OCI-LY3 (cell line): ENCODE data around the gene TPI1.
"Not testable (repeated sequence)": the region's sequence is repeated elsewhere in the genome, so short reads cannot be mapped to it uniquely, and the experiment has no call there.

ENCODE experiments used
- H2AFZ ChIP-seq: fragments of 200-600, 300-600 bp; shearing (Covaris generic); 2 replicates; pipeline ENCODE4 v1.6.0; 2014; ENCODE audit warnings: antibody characterized with exemption, low read depth, low read length
- H3K27ac ChIP-seq: fragments of 200-600, 300-600 bp; sonication (generic); 2 replicates; pipeline ENCODE4 v1.5.1; 2014; ENCODE audit warnings: mild to moderate bottlenecking, low read length, moderate library complexity, mixed read lengths
- H3K27me3 ChIP-seq: fragments of 200-600, 300-600 bp; sonication (generic); 2 replicates; pipeline ENCODE4 v1.6.1; 2014; ENCODE audit warnings: low read depth, low read length, mixed read lengths
- H3K36me3 ChIP-seq: fragments of 200-600, 300-600 bp; sonication (generic); replicated peaks from 2 replicates; pipeline ENCODE3; 2014; ENCODE audit warnings: low read depth, low read length, mixed read lengths
- H3K4me1 ChIP-seq: fragments of 300-600, 200-600 bp; sonication (generic); 2 replicates; pipeline ENCODE4 v1.6.1; 2014; ENCODE audit warnings: low read length, mixed read lengths
- H3K4me2 ChIP-seq: fragments of 200-600, 300-600 bp; sonication (generic); 2 replicates; pipeline ENCODE4 v1.6.1; 2014; ENCODE audit warnings: low read length, mixed read lengths
- H3K4me3 ChIP-seq: fragments of 300-600, 200-600 bp; sonication (generic); 2 replicates; pipeline ENCODE4 v1.5.1; 2014; ENCODE audit warnings: antibody characterized with exemption, mild to moderate bottlenecking, low read length, moderate library complexity
- H3K79me2 ChIP-seq: fragments of 300-600, 200-600 bp; shearing (Covaris generic); 2 replicates; pipeline ENCODE4 v1.6.1; 2014; ENCODE audit warnings: mild to moderate bottlenecking, low read length, mixed read lengths
- H3K9ac ChIP-seq: fragments of 300-600, 200-600 bp; shearing (Covaris generic); 2 replicates; pipeline ENCODE4 v1.6.0; 2014; ENCODE audit warnings: mild to moderate bottlenecking, low read length, moderate library complexity
- H3K9me3 ChIP-seq: fragments of 200-600, 300-600 bp; shearing (Covaris generic); 2 replicates; pipeline ENCODE4 v1.6.1; 2014; ENCODE audit warnings: low read length, mixed read lengths; ENCODE audit not compliant: insufficient read depth
- H4K20me1 ChIP-seq: fragments of 200-600, 300-600 bp; sonication (generic); 2 replicates; pipeline ENCODE4 v1.6.1; 2016; ENCODE audit warnings: low read length, mixed read lengths; ENCODE audit not compliant: insufficient read depth
- EZH2phosphoT487 ChIP-seq: fragments of 200-600 bp; shearing (Covaris generic); IDR thresholded peaks from 2 replicates; pipeline ENCODE4 v1.6.1; 2018; ENCODE audit warnings: antibody characterized with exemption, mixed run types, low read depth
- TF ChIP-seq, protein P1 (sequence below): fragments of 200-600, 300-600 bp; sonication (generic); IDR thresholded peaks from 2 replicates; pipeline ENCODE4 v1.5.1; 2014; ENCODE audit warnings: antibody characterized with exemption, low read length, low read depth

Gene TPI1

DNA sequence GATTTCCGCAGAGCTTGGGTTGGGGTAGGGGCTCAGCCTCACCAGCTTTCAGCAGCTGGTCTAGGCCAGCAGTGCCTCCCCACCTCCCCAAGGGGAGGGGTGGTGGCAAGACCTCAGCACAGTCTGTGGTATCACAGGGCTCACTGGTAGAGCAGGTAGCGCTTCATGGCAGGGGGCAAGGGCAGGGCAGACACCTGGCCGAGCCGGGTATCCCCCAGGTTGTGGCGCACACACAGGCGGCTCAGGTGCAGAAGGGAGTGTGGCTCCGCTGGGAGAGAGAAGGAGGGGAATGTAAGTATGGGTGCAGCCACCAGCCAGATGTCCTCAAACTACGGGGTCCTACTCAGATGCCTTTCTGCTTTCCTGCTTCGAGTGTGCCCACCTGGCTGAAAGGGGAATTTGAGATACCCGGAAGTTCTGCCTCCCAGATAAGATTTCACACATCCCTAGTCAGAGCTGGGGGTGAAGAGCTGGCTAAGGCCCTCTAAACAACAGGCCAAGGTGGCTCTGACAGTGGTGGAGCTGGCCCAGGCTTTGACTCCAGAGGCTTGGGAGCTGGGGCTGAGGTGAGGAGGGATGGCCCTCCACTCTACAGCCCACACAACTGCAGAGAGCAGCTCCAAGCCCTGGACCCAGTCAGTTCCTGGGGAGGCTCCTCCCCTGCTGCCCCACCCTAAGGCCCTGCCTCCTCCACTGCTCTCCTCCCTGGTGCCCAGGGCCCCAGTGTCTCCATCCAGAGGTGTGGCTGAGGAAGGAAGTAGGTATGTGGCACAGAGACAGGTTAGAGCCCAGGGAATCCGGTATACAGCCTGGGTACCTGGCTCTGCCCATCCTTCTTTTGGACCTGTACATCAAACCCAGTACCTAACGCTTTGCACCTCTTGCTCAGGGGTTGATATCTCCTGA, 4.0 kb downstream of the TPI1 start:
- no peak overlapping the region for H3K9ac ChIP-seq
- no peak for TF ChIP-seq EZH2phosphoT487
- TF ChIP-seq, protein P1, sequence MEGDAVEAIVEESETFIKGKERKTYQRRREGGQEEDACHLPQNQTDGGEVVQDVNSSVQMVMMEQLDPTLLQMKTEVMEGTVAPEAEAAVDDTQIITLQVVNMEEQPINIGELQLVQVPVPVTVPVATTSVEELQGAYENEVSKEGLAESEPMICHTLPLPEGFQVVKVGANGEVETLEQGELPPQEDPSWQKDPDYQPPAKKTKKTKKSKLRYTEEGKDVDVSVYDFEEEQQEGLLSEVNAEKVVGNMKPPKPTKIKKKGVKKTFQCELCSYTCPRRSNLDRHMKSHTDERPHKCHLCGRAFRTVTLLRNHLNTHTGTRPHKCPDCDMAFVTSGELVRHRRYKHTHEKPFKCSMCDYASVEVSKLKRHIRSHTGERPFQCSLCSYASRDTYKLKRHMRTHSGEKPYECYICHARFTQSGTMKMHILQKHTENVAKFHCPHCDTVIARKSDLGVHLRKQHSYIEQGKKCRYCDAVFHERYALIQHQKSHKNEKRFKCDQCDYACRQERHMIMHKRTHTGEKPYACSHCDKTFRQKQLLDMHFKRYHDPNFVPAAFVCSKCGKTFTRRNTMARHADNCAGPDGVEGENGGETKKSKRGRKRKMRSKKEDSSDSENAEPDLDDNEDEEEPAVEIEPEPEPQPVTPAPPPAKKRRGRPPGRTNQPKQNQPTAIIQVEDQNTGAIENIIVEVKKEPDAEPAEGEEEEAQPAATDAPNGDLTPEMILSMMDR = no peak

DNA sequence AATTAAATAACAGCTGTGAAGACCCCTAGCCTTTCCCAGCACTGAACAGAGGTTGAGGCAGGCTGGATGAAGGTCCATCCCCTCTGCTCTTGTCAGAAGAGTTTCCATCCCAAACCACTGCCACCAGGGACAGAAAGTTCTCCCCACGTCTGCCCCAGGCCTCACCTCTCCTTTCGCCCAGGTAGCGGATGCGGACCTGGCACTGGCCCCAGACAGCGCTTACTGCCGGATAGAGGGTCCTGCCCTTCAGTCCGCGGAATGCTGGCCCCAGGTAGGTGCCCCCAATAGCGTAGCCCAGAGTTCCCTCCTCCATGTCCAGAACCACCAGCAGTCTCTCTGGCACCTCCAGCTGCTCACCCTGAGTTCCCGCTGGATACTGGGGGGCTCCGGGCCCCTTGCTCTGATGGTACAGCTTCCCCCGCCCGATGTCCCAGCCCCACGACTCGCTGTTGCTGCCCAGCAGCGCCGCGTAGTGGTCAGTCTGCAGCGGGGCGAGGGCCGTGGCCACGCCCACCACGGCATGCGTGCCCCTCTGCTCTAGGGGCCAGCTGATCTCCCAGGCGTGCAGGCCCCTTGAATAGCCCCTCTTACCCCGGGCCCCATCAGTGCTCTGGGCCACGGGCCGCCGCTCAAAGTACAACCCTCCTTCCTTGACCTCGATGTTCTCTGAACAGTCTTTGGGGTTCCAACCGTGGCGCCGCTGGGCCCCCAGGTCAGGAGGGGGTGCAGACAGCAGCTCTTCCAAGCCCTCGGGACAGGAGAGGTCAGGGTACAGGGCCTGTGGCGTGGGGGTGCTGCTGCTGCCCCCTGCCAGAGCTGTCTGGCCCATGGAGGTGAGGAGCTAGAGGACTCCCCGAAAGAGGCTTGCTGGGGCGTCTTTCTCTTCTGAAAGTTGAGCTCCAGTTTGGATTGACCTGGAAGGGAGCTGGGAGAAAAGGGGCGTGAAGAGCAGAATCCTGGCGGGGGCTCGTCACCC, 5.0 kb downstream of the TPI1 start:
- peak overlapping the region; percentile 79 for H3K4me3 ChIP-seq
- H3K79me2 ChIP-seq = peaks cover 25% of the 10 kb centered on the region
- H3K4me2 ChIP-seq = peak overlapping the region; percentile 99
- no peak for TF ChIP-seq EZH2phosphoT487
- TF ChIP-seq, protein P1 = peak; percentile 79
- peaks cover 36% of the 10 kb centered on the region for H4K20me1 ChIP-seq
- H3K4me1 ChIP-seq = peaks cover 43% of the 10 kb centered on the region
- H2AFZ ChIP-seq = no peak overlapping the region
- peak overlapping the region; percentile 63 for H3K9ac ChIP-seq
- peaks cover 40% of the 10 kb centered on the region for H3K36me3 ChIP-seq
- H3K27ac ChIP-seq = peak overlapping the region; percentile 36
- no peaks in the 10 kb centered on the region for H3K9me3 ChIP-seq
- H3K27me3 ChIP-seq = no peaks in the 10 kb centered on the region

More for the DNA sequence above, 4.0 kb downstream of the TPI1 start:
- Histone ChIP-seq H3K36me3 (peaks cover 36% of the 10 kb centered on the region), H3K4me1 (peaks cover 50% of the 10 kb centered on the region), H3K27ac (peak overlapping the region; percentile 36), H3K4me2 (peak overlapping the region; percentile 99; the same call in 1 of the 2 replicates), H3K27me3 (no peaks in the 10 kb centered on the region), H4K20me1 (peaks cover 36% of the 10 kb centered on the region), H3K4me3 (peak overlapping the region; percentile 79; the same call in 1 of the 2 replicates), H2AFZ (no peak overlapping the region), H3K9me3 (no peaks in the 10 kb centered on the region), H3K79me2 (peaks cover 25% of the 10 kb centered on the region)

DNA sequence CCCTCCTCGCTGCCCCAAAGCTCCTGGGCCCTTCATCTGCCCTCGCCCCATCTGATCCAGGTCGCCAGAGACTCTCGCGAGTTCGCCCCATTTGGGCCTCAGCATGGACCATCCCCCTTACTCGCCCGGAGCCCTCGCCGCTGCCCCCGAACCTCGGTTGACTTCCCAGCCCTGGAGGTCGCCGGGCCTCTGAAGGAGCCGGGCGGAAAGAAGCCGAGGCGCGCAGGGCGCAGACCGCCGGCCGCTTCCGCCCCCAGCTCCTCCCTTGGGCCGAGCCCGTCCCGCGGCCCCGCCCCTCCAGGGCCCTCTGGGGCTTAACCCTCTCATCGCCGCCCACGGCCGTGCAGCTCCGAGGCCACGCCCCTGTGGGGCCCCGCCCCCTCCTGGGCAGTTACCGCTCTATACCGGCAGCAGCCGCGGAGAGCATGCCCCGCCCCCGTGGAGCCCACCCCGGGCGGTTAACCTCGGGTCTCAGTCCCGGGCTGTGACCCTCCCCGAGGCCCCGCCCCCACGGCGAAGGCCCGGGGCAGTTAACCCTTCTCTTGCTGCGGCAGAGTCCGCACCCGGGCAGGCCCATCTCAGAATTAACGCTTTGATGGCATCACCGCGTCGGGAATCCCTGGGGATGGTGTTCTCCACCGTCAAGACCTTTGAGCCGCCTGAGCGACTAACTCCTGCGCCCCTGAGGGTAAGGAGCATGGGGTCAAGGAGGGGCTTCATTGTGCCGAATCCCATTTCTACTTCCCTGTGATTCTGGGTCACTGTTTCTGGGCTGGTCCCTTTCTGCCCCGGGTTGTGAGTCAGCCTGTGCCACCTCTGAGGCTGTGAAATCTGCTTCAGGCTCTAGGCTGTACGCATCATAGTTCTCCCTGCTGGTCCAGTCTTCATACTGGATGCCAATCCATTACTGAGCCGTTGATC, 6.0 kb downstream of the TPI1 start, which contains the start of gene SPSB2:
TSS of gene SPSB2 (minus strand) at position 210 of the 921 bp plus-strand sequence. CDS start 402 bp downstream, outside the sequence.
- Histone ChIP-seq H3K4me1 (peaks cover 43% of the 10 kb centered on the region), H3K27ac (peak within 1 kb of the TSS; percentile 36), H3K36me3 (peaks cover 37% of the 10 kb centered on the region), H3K4me3 (peak within 1 kb of the TSS; percentile 79), H3K79me2 (peaks cover 15% of the 10 kb centered on the region), H3K27me3 (no peaks in the 10 kb centered on the region), H4K20me1 (peaks cover 33% of the 10 kb centered on the region), H3K4me2 (peak within 1 kb of the TSS; percentile 99), H3K9me3 (no peaks in the 10 kb centered on the region), H2AFZ (peak within 1 kb of the TSS; percentile 67; the same call in 1 of the 2 replicates), H3K9ac (peak within 1 kb of the TSS; percentile 63)
- TF ChIP-seq, protein P1 = no peak
- no peak for TF ChIP-seq EZH2phosphoT487

DNA sequence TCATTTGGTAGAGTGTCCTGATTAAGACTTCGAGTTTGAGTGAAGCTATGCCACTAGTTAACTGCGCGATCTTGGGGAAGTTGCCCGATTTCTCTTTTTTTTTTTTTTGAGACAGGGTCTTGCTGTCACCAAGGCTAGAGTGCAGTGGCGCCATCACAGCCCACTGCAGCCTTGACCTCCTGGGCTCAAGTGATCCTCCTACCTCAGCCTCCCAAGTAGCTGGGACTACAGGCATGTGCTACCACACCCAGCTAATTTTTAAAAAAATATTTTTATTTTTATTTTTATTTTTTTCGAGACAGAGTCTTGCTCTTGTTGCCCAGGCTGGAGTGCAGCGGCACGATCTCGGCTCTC, 6.7 kb downstream of the TPI1 start:
- H2AFZ ChIP-seq = not testable (repeated sequence)

DNA sequence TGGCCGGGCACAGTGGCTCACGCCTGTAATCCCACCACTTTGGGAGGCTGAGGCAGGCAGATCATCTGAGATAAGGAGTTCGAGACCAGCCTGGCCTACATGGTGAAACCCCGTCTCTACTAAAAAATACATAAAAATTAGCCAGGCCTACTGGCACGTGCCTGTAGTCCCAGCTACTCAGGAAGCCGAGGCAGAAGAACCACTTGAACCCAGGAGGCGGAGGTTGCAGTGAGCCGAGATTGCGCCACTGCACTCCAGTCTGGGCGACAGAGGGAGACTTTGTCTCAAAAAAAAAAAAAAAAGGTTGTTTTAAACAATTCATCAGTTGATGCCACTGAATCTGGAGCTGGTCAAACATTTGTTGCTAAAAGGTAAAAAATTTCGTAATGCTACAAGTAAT, 12.5 kb downstream of the TPI1 start:
- not testable (repeated sequence) for H3K27ac ChIP-seq, H3K79me2 ChIP-seq, H3K4me2 ChIP-seq, H3K27me3 ChIP-seq, H3K4me1 ChIP-seq, H3K36me3 ChIP-seq, H4K20me1 ChIP-seq, H3K9me3 ChIP-seq, H2AFZ ChIP-seq, H3K4me3 ChIP-seq, H3K9ac ChIP-seq

More for the DNA sequence above, 6.7 kb downstream of the TPI1 start:
- H3K4me1 ChIP-seq = peaks cover 37% of the 10 kb centered on the region
- not testable (repeated sequence) for H3K9me3 ChIP-seq, H3K27me3 ChIP-seq, H3K9ac ChIP-seq, H3K79me2 ChIP-seq, H3K27ac ChIP-seq
- H4K20me1 ChIP-seq = peaks cover 27% of the 10 kb centered on the region
- H3K36me3 ChIP-seq = peaks cover 31% of the 10 kb centered on the region
- H3K4me3 ChIP-seq = peak overlapping the region; percentile 79
- H3K4me2 ChIP-seq = peak overlapping the region; percentile 99
